Ishikawa (cell line): ENCODE measurements around the gene TMEM120A.

Experiments used
- CEBPB ChIP-seq: IDR thresholded peaks from 2 replicates; pipeline ENCODE4 v1.6.1; 2012
- CREB1 ChIP-seq: IDR thresholded peaks from 2 replicates; pipeline ENCODE4 v1.6.1; 2012; ENCODE audit warnings: low read depth
- EGR1 ChIP-seq: IDR thresholded peaks from 2 replicates; pipeline ENCODE4 v1.6.1; 2012
- EP300 ChIP-seq: IDR thresholded peaks from 2 replicates; pipeline ENCODE4 v1.6.1; 2012; ENCODE audit warnings: borderline replicate concordance
- FOXM1 ChIP-seq: IDR thresholded peaks from 2 replicates; pipeline ENCODE4 v1.6.1; 2012; ENCODE audit warnings: low read depth, borderline replicate concordance
- NFIC ChIP-seq: IDR thresholded peaks from 2 replicates; pipeline ENCODE4 v1.6.1; 2012
- RAD21 ChIP-seq: IDR thresholded peaks from 2 replicates; pipeline ENCODE4 v1.6.1; 2012; ENCODE audit warnings: low read depth
- TAF1 ChIP-seq: IDR thresholded peaks from 2 replicates; pipeline ENCODE4 v1.6.1; 2012; ENCODE audit warnings: low read depth, mild to moderate bottlenecking
- TCF12 ChIP-seq: IDR thresholded peaks from 2 replicates; pipeline ENCODE4 v1.6.1; 2012; ENCODE audit warnings: low read depth
- TEAD4 ChIP-seq: IDR thresholded peaks from 2 replicates; pipeline ENCODE4 v1.6.1; 2012
- YY1 ChIP-seq: IDR thresholded peaks from 2 replicates; pipeline ENCODE4 v1.6.1; 2012; ENCODE audit warnings: low read depth
- ZBTB7A ChIP-seq: IDR thresholded peaks from 2 replicates; pipeline ENCODE4 v1.6.1; 2012; ENCODE audit warnings: low read depth
- TF ChIP-seq, protein P1 (sequence below): IDR thresholded peaks from 2 replicates; pipeline ENCODE4 v1.6.1; 2012
- TF ChIP-seq, protein P2 (sequence below): IDR thresholded peaks from 2 replicates; pipeline ENCODE4 v1.6.1; 2012; ENCODE audit warnings: low read depth, mild to moderate bottlenecking
- TF ChIP-seq, protein P3 (sequence below): IDR thresholded peaks from 2 replicates; pipeline ENCODE4 v1.6.1; 2012

TMEM120A gene

DNA sequence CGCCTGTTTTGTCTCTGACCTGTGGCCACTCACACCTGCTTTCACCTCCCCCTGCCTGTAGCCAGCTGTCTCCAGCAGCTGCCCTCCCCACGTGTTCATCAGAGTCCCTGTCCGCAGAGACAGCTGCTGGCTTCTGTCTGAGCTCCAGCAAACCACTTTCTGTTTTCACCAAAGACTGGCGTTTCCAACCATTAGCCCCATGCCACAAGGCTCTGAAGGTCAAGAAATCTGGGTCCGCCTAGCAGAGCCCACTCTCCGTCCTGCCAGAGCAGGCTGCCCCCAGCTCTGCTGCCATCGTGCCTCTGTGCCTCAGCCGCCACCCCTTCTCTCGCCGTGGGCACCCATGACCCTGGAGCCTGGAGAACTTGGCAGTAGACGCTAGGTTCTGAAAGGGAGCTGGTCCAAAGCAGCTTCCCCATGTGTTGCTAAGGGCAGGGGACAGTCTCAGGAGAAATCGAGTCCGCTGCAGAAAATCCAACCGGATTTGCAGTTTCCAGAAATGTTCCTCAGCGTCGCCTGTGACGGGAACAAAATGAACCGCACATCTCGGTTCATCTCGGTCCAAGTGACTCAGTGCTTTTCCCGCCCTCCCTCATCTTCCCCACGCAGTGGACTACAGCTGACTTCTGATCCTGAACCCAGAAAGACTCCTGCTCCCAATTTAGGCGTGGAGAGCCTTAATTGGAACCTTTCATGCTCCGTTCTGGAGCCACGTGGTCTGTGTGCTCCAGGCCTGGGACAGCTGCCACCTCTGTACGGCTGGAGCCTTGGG lies 28.0 kb downstream of the TMEM120A start:
- TF ChIP-seq, protein P1, sequence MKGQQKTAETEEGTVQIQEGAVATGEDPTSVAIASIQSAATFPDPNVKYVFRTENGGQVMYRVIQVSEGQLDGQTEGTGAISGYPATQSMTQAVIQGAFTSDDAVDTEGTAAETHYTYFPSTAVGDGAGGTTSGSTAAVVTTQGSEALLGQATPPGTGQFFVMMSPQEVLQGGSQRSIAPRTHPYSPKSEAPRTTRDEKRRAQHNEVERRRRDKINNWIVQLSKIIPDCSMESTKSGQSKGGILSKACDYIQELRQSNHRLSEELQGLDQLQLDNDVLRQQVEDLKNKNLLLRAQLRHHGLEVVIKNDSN = no peak
- TF ChIP-seq CREB1 = no peak
- TF ChIP-seq EGR1 = no peak
- no peak for TF ChIP-seq EP300

DNA sequence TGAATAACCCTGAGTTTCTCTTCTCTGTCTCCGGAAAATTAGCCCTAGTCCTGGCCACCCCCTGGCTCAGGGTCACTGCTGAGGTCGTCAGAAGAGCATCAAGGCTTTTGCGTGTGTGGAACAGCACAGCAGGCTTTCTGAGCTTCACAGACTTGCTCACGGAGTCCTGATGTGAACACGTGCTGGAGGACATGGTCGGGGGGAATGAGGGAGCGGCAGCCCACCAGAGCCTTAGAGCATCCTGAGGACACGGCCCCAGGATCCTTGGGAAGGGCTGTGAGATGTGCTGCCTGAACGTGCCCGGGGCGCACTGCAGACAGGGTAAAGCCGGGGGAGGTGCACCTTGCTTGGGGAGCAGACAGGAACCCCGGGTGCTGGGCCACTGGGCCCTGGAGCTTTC lies 28.8 kb downstream of the TMEM120A start:
- TF ChIP-seq CEBPB (no peak), RAD21 (no peak), ZBTB7A (no peak), NFIC (no peak), TAF1 (no peak), FOXM1 (no peak), EP300 (no peak), EGR1 (no peak), TCF12 (no peak), TEAD4 (no peak), CREB1 (no peak), YY1 (no peak)
- TF ChIP-seq, protein P2, sequence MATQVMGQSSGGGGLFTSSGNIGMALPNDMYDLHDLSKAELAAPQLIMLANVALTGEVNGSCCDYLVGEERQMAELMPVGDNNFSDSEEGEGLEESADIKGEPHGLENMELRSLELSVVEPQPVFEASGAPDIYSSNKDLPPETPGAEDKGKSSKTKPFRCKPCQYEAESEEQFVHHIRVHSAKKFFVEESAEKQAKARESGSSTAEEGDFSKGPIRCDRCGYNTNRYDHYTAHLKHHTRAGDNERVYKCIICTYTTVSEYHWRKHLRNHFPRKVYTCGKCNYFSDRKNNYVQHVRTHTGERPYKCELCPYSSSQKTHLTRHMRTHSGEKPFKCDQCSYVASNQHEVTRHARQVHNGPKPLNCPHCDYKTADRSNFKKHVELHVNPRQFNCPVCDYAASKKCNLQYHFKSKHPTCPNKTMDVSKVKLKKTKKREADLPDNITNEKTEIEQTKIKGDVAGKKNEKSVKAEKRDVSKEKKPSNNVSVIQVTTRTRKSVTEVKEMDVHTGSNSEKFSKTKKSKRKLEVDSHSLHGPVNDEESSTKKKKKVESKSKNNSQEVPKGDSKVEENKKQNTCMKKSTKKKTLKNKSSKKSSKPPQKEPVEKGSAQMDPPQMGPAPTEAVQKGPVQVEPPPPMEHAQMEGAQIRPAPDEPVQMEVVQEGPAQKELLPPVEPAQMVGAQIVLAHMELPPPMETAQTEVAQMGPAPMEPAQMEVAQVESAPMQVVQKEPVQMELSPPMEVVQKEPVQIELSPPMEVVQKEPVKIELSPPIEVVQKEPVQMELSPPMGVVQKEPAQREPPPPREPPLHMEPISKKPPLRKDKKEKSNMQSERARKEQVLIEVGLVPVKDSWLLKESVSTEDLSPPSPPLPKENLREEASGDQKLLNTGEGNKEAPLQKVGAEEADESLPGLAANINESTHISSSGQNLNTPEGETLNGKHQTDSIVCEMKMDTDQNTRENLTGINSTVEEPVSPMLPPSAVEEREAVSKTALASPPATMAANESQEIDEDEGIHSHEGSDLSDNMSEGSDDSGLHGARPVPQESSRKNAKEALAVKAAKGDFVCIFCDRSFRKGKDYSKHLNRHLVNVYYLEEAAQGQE = no peak
- TF ChIP-seq, protein P1 = no peak
- TF ChIP-seq, protein P3, sequence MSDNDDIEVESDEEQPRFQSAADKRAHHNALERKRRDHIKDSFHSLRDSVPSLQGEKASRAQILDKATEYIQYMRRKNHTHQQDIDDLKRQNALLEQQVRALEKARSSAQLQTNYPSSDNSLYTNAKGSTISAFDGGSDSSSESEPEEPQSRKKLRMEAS = no peak

DNA sequence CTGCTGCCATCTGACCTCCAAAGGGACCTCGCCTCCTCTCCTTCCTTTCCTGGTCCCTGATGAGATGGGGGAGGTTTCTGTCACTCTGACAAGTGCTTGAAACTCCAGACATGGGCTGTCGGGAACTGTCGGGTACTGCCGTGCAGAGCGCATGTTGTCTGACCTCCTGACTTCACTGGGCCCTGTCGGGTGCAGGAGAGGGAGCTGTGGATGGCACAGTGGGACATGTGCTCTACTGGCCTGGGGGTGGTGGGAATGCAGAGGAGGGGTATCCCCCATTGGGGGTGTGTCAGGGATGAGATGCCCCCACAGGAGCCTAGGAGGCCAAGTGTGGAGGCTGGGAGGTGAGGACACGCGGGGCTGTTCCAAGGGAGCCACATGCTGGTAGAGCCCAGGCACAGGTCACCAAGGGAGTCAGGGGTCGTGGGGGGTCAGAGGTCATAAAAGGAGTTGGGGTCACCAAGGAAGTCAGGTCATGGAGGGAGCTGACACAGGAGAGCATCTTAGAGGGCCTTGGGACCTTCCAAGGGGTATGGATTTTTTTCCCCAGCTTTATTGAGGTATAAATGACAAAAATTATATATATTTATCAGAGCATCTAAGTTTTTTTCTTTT lies 30.9 kb downstream of the TMEM120A start:
- no peak for TF ChIP-seq TCF12

DNA sequence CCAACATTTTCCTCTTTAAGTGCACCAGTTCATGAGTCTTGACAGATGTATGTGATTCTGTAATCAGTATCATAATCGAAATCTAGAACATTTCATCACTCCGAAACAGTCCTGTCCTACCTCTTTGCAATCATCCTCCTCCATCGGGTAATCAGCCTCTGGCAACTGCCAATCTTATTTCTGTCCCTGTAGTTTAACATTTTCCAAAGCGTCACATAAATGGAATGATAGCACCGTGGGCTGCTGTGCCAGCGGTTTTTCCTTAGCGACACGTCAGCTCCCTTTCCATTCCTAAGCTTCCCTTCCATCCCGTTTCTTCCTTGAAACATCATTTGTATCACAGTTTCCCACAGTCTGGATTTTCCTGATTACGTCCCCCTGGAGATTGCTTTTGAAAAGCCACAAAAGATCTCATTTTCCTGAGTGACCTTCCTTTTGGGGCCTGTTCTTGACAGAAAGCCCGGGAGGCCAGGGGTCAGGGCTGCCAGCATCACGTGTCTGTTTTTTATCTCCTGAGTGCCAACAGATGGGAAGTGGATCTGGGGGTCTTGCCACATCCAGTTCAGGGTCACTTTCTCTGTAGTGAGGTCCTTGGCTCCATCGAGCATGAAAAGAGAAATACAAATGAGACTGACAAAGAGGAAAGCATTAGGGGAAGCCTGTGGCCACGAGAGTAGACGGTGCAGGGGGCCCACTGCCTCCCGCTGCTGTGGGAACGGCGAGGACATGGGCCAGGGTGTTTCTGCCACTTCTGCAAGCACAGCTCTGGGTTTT lies 31.6 kb downstream of the TMEM120A start:
- TF ChIP-seq, protein P1 = no peak
- TF ChIP-seq FOXM1 = no peak

DNA sequence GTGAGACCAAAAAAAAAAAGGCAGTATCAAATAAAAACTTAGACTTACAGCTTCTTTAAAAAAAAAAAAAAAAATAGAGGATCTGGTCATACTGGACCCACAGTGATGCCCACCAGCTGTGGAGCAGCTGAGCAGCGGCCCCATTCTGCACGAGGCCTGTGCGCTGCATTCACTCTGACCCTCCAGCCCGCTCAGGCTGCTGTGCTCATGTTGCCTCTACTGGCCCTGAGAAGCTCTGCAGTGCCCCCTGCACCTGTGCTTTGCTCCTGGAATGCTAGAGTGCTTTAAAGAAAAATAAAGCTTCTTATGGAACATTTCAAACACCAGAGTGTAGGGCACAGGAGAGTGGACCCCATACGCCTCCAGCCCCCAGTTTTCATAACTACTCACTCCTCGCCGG lies 33.2 kb downstream of the TMEM120A start:
- TF ChIP-seq TEAD4 (0 out of 2 replicates have a peak, but pooled peaks have one; percentile 3), YY1 (no peak), TCF12 (no peak), CREB1 (no peak), CEBPB (no peak), RAD21 (peak; percentile 43; the same call in 1 of the 2 replicates)
- TF ChIP-seq, protein P1 = no peak

DNA sequence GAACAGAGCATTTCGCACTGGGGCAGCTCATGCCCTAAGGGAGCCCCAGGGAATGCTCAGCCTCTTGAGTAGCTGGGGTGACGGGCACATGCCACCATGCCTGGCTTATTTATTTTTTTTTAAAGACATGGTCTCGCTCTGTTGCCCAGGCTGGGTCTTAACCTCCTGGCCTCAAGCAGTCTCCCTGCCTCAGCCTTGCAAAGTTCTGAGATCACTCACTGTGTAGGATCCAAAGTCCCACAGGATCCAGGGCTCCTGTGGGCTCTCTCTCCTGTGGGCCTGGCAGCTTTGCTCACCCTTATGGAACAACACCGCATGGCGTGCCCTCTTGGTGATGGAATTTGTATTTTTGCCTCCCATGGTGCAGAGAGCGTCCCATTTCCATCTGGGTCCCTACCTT lies 34.0 kb downstream of the TMEM120A start:
- TF ChIP-seq RAD21 = no peak
- TF ChIP-seq FOXM1 = no peak
- no peak for TF ChIP-seq EGR1
- no peak for TF ChIP-seq YY1
- TF ChIP-seq ZBTB7A = no peak

DNA sequence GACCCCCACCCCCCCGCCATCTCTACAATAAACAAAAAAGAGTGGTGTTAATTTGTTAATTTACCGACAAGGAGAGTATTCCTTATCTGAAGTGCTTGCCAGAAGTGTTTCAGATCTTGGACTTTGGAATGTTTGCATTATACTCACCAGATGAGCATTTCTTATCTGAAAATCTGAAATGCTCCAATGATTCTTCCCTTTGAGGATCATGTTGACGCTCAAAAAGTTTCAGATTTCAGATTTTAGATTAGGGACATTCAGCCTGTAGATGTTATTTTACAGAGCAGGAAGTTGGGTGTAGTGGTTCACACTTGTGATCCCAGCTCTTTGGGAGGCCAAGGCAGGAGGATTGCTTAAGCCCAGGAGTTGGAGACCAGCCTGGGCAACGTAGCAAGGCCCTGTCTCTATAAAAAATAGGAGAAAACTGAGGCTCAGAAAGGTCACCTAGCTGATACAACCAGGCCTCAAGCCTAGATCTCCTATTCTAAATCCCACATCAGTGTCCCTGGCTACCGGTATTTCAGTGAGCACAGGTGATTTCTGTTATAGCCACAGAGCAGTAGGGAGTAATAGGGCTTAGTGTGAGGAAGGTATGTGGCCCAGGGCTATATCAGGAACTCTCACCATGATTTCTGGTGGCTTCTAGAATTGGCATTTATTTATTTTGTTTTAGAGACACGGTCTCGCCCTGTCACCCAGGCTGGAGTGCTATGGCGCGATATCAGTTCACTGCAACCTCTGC lies 35.4 kb downstream of the TMEM120A start:
- TF ChIP-seq RAD21 (0 out of 2 replicates have a peak, but pooled peaks have one; percentile 3), CEBPB (peak; percentile 25; the same call in 1 of the 2 replicates), EP300 (peak; percentile 46; the same call in 1 of the 2 replicates), YY1 (no peak), TEAD4 (no peak)
- TF ChIP-seq, protein P3 = no peak
